ENCODE data around the gene ETV6.
"Not testable (repeated sequence)": the region's sequence is repeated elsewhere in the genome, so short reads cannot be mapped to it uniquely, and the experiment has no call there.

ETV6 gene

DNA sequence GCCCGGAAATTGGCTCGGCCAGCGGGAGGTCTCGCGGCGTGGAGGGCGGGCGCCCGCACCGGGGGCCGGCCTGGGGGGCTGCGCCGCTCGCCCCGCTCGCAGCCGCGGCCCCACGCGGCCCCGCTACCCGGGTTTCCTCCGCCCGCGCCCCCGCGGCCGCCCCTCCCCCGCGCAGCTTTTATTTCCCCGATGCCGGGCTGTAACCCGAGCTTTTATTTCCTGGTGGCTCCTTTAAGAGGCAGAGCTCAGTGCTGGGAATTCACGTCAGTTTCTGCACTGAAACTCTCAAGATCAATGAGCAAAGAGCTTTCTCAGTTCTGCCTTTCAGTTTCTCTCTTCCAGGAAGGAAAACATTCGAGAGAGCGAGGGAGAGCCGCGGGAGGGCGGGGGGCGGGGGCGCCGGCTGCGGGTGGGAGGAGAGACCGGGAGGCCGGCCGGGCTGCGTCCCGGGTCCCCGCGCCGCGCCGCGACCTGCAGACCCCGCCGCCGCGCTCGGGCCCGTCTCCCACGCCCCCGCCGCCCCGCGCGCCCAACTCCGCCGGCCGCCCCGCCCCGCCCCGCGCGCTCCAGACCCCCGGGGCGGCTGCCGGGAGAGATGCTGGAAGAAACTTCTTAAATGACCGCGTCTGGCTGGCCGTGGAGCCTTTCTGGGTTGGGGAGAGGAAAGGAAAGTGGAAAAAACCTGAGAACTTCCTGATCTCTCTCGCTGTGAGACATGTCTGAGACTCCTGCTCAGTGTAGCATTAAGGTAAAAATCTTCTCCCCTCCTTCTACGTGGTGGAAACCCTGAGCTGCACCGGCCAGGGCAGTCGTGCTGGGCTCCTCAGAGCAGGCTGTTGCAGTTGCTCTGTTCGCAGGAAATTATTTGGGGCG lies at the start of gene ETV6:
Gene ETV6 (plus strand): TSS at position 262 of the 873 bp plus-strand sequence. CDS start 454 bp downstream, at position 716.
- DNase-seq = peak; percentile 80

DNA sequence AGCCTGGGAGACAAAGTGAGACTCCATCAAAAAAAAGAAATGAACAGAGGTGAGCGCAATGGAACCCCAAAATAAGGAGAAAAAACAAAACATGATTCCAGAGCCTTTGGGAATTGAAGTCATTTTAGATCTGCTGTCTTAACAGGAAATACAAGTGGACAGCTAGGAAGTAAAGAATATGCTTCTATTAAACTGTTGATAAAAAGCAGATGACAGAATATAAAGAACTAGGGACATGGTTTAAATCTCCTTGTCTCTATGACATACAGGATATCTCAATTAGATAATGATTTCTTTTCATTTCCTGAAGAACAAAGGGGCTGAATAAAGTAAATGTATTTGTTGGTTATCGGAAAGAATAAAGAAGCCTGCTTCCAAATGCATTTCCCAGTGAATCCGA lies 49.3 kb upstream of the ETV6 start:
- no peak for DNase-seq

- no peak for DNase-seq
Observed at GRCh38 chr12:11601647-11602046, 47.8 kb upstream of the ETV6 start.

DNA sequence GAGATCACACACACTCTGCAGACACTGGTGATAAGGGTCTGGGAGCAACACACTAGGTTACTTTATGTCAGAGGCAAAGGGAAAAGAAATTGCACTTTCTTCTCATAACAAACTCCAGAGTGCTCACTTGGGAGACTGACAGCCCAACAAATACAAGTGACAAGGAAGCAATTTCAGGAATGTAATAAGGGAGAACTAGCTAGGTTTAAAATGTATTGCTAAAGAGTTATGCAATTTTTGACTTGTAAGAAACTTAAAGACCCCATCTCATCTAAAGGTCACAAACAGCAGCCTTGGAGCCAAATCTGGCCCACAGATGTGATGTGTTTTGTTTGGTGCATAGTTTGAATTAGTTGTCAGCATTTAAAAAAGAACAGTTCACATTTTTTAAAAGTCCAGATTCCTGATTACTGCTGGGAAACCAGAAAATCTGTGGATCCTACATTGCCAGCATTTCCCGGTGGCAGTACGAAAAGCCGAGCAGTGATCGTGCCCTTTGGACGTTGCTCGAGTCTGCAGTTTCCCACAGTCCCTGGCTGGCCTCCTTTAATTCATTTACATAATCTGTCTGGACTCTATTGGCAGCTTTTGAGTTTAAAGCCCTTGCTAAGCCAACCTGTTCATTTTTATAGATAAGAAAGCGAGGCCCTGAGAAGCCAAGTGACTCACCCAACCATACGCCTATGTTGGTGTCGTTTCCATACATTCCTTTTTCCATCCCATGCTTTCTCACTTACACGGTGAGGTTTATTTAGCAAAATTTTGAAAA lies 42.0 kb upstream of the ETV6 start:
- DNase-seq = no peak

- DNase-seq = no peak
Observed at GRCh38 chr12:11609045-11609444, 40.4 kb upstream of the ETV6 start.

DNA sequence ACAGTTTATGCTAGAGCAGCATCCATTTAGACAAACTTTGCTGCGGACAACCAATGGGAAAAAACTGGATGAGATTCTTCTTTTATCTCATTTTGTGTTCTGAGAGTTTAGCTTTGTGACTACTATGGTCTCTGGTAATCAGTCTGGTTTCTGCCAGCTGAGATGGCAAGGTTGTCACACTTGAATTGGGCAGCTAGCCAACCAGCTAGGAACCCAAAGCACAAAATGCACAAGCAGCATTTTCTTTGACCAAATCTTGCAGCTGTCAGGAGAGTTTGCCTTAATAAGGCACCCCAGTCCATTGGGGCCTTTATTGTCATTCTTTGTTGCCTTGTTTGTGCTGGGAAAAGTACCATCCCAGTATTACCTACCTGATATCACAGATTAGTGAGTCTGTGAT lies 34.0 kb upstream of the ETV6 start:
- no peak for DNase-seq

GRCh38 chr12:11618046-11618445 lies 31.4 kb upstream of the ETV6 start:
- no peak for DNase-seq

GRCh38 chr12:11621797-11622423 lies 27.6 kb upstream of the ETV6 start:
- no peak for DNase-seq

- DNase-seq = no peak
Observed at GRCh38 chr12:11622876-11623281, 26.6 kb upstream of the ETV6 start.

DNA sequence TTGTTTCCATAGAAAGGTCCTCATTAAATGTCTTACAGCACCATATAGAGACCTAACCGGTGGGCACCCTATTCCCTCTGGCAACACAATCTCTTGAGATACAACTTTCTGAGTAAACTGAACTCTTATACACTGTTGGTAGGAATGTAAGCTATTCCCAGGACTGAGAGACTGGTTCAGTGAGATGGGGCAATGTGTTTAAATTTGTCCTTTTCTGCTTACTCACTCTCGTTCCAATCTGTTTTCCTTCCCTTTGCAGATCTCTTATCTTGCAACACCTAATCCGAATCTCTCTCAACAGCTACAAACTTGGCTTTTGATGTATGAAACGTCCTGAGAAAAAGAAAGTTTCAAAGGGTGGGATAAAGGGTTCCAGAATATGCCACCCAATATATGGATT lies 26.1 kb upstream of the ETV6 start:
- no peak for DNase-seq

DNA sequence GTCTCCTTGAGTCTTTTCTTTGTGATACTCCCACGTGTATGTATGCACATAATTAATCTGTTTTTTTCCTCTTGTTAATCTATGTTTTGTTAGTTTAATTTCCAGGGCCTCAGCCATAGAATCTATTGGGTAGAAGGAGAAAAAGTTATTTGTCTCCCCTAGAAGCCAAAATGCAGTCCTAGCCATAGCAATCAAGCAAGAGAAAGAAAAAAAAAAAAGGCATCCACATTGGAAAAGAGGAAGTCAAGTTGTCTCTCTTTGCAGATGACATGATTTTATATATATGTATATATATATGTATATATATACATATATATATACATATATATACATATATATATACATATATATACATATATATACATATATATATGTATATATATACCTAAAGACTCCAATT lies 25.4 kb upstream of the ETV6 start:
- DNase-seq = no peak

DNA sequence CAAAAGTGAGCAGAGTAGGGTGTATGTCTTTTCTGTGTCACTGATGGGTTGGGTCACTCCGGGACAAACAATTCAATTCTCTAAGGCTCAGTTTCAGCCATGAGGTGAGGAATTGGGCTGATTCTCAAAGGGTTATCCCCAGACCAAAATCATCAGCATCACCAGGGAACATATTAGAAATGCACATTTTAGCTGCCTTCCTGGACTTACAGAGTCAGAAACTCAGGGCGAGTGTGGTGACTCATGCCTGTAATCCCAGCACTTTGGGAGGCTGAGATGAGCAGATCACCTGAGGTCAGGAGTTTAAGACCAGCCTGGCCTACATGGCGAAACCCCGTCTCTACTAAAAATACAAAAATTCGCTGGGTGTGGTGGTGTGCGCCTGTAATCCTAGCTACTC lies 21.8 kb upstream of the ETV6 start:
- DNase-seq = not testable (repeated sequence)

- no peak for DNase-seq
Observed at GRCh38 chr12:11628353-11628752, 21.1 kb upstream of the ETV6 start.

GRCh38 chr12:11630046-11630706 lies 19.3 kb upstream of the ETV6 start:
- no peak for DNase-seq

- DNase-seq = no peak
Observed at GRCh38 chr12:11631288-11631687, 18.2 kb upstream of the ETV6 start.

DNA sequence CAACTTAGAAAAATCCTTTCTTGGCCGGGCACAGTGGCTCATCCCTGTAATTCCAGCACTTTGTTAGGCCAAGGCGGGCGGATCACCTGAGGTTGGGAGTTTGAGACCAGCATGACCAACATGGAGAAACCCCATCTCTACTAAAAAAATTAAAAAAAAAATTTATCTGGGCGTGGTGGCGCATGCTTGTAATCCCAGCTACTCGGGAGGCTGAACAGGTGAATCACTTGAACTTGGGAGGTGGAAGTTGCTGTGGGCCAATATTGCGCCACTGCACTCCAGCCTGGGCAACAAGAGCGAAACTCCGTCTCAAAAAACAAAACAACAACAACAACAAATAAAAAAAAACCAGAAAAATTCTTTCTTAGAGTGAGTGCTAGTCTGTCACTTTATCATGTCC lies 17.6 kb upstream of the ETV6 start:
- not testable (repeated sequence) for DNase-seq

GRCh38 chr12:11633968-11634367 lies 15.5 kb upstream of the ETV6 start:
- DNase-seq = no peak

DNA sequence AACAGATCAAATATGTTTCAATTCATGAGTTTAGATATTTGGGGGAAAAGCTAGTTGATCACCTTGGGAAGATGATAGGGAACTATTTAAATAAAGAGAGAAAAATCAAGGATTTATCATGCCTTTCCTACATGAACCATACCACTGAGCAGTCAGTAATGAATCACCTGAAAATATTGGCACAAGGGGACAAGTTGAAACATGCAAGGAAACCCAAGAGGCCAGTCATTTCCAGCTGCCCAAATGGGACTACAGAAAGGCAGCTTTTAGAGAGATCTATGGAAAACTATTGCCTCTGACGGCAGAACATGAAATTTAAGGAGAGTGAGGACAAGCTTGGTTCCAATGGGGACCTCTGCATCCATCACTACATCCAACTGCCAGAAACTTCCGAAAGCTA lies 14.1 kb upstream of the ETV6 start:
- DNase-seq = no peak

- DNase-seq = no peak
Observed at GRCh38 chr12:11638315-11638916, 11.1 kb upstream of the ETV6 start.

GRCh38 chr12:11639454-11639853 lies 10.0 kb upstream of the ETV6 start:
- no peak for DNase-seq

DNA sequence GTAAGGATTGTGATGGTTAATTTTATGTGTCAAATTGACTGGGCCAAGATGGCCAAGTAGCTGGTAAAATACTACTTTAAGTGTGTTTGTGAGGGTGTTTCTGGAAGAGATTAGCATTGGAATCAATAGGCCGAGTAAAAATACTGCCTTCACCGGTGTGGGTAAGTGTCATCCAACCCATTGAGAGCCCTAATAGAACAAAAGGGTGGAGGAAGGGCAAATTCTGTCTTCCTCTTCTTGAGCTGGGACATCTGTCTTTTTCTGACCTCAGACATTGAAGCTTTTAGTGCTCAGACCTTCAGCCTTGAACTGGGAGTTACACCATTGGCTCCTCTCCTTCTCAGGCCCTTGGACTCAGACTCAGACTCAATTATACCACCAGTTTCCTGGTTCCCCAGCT lies 8.0 kb upstream of the ETV6 start:
- no peak for DNase-seq

DNA sequence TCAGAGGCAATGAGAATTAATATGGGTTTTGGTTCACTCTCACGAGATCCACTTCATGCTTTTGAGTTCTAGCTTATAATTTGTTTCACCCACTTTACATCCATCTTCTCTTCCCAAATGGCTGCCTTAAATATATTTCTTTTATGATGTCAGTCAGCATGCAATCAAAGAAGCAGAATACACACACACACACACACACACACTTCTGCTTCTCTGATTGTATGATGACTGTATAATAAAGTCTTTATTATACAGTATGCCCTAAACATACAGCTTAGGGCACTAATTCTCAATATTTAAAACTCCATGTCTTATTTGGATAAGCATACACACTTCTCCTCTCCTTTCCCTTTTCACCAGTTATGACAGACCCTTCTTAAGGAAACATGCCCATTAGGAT lies 6.7 kb upstream of the ETV6 start:
- no peak for DNase-seq

GRCh38 chr12:11645391-11645790 lies 4.1 kb upstream of the ETV6 start:
- no peak for DNase-seq

All from NCI-H1048 (cell line).